HG03103 (cell line): ENCODE data around the gene PSMC3.

Experiments
- ATAC-seq: cut with Tn5 transposase; IDR thresholded peaks from one replicate; pipeline ENCODE4 v1.9.1; 2021; ENCODE audit warnings: low read depth; ENCODE audit not compliant: unreplicated experiment

PSMC3 gene

DNA sequence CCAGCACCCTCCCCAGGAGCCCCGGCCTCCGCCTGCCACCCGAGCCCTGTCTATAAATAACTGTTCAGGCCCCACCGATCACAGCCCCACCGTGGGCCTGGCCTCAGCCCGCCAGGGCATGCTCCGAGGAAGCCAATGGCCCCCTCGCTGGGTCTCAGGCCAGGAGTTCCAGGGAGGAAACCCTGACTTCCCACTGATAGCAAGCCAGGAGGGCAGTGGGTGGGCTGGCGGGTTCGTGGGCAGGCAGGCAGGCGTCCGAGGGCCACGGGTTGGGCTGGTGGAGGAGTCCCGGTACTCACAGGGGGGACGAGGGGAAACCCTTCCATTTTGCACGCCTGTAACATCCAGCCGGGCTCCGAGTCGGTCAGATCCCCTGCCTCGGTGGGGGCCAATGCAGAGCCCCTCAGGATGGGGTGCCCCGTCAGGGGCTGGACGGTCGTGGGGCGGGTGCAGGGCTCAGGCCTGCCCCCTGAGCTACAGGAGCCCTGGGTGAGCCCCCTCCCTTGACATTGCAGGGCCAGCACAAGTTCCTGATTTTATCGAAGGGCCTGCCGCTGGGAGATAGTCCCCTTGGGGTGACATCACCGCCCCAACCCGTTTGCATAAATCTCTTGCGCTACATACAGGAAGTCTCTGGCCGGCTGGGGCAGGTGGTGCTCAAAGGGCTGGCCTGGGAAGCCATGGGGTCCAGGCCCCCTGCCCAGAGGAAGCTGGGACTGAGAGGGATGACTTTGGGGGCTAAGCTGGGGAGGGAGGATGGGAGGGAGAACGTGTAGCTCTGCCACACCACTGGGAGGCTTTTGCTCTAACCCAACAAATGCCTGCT is 48.0 kb downstream of the PSMC3 start, which contains the start of gene SPI1:
Gene SPI1 (minus strand): TSS at position 538 of the 826 bp plus-strand sequence. CDS start 194 bp downstream, at position 344.
- peak; percentile 74 for ATAC-seq

DNA sequence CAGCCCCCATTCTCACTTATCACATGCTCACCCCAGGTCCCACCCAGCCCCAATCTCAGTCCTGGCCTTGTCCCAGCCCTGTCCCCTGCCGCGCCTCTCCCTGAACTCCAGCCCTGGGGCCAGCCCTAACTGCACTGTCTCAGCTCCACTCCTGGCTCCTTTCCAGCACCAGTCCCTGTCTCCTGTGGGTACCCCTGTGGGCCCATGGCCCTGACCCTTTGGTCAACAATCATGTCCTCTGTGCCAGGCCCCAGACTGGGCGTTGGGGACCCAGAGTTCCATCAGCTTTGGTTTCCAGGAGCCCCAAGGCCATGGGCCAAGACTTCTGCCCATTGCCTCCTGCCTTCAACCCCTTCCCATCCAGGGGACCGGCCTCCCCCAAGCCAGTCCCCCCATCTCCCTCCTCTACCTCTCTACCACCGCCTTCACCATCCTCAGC is 48.6 kb downstream of the PSMC3 start:
- no peak for ATAC-seq

DNA sequence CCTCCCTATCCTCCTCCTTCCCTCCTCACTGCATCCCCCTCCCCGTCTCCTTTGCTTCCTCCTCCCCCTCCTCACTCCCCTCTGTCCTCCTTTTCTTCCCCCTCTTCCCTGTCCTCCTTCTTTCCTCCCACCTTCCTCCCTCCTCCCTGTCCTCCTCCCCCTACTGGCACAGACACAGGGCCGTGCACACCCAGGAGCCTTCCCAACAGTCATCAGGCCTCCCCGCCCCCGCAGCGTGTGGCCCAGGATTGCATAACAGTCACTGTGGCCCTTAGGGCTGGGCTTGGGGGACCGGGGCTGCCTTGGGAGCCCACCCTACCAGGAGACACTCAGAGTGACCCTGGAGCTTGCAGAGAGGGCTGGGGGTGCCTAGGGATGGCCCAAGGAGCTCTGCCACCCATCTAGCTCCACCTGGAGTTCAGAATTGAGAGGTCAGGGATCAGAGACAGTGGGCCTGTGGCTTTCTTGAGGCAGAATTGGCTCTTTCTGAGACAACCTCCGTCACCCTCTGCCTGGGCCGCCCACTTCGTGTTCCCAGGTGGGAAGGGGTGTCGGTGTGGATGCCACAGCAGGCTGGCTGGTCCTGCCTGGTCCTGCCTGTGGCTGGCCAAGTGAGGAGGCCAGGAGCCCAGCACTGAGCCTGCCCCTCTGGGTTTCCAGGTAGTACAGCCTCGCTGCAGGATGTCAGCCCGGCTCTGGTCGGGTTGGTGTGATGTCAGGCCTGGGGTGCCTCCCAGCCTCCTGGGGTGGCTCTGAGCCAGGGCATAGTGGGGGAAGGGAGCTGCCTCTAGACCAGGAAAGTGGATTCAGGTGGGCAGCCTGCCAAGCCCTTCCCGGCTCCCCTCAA is 49.5 kb downstream of the PSMC3 start:
- ATAC-seq: no peak

DNA sequence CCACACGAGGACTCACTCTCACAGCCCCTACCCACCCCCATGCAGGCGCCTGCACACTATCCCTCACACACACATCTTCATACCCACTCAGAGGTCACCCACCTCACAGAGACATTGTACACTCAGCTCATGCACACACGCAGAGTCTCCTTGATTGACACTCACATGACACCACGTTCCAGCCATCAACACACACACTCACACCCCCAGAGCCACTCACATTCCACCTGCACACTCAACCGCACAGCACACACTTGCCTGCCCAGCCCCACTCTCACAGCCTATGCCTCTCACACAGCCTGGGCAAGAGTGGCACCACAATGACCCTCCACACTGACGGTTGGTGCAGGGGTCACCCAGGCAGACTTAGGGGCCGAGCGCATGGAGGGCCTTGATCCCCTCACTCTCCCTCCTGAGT is 50.1 kb downstream of the PSMC3 start:
- ATAC-seq: no peak

DNA sequence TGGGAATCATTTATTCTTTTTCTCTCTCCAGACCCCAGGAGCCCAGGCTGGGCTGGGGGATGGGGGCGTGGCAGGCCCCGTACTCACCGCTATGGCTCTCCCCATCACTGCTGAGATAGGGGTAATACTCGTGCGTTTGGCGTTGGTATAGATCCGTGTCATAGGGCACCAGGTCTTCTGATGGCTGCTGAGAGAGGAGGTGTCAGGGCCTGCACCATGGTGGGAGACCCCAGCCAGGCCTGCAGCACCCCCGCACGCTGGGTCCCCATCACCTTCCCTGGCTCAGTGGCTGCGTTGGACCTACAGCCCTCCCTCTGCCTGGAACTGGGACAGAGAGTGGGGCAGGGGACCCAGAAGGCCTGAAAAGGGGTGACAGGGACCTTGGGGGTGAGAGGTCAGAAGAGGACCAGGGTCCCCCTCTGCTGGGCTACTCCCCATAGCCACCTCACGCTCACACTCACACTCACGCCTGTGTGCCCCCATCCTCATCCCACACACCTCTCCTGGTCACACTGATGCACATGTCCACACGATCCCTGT is 50.6 kb downstream of the PSMC3 start:
- no peak for ATAC-seq

DNA sequence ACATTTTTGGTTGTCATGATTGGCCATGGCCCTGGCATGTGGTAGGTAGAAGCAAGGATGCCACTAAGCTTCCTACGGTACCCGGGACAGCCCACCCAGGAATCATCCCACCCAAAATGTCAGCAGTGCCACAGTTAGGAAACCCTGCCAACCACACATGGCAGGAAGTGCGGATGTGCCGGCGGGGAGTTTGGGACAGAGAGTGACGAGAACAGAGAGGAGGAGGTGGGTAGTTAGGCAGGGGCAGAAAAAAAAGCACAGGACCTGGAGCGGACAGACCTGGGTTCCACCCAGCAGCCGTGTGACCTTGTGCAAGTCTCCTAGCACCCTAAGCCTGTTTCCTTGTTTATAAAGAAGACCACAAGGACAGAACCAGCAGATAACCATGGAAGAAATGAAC is 51.2 kb downstream of the PSMC3 start:
- no peak for ATAC-seq

DNA sequence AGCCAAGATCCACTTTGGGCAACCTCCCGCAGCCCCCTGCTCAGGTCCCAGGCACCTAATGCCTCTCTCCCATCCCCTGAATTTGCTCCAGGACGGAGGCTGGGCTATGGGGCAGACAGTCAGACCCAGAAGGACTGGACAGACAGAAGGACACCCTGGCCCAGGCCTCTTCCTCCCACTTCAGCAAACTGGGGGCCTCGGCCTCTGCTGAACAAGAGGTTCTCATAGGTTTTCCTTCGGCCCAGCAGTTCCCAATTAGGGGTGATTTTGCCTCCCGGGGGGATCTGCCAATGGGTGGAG is 51.6 kb downstream of the PSMC3 start:
- no peak for ATAC-seq

DNA sequence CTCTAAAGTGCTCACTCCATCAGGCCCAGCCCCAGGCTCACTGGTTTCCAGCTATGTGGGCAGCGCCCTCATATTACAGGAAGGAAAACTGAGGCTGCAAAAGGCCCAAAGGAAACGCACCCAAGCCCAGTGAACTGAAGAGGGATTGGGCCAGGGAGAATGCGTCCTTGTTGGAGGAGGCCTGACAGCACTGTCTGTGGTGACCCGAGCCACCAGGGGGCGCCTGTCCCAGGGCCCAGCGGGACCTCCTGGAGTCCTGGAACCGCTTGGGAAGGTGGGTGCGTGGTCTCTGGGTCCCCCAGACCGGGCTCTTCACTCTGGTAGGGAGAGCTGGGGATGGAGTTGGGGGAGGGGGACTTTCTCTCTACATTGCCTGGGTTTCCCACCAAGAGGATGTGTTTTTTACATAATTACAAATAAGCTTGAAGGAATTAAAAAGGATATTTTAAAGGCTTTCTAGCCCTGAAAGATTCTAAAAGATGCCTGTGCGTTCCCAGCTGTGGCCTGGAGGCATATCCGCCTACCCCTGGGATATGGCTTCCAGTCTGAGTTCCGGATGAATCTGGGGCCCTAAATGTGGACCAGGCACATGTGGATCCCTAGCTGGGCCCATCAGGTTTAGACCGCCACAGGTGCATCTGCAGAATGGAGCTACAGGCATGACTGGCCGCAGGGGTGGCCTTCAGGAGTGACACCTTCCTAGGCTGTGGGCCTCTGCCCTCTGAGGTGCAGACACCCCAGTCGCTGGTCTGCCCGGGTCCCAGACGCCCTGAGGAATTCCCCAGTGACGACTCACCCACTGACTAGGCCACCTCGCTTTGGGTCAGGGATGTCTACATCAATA is 52.1 kb downstream of the PSMC3 start:
- no peak for ATAC-seq

DNA sequence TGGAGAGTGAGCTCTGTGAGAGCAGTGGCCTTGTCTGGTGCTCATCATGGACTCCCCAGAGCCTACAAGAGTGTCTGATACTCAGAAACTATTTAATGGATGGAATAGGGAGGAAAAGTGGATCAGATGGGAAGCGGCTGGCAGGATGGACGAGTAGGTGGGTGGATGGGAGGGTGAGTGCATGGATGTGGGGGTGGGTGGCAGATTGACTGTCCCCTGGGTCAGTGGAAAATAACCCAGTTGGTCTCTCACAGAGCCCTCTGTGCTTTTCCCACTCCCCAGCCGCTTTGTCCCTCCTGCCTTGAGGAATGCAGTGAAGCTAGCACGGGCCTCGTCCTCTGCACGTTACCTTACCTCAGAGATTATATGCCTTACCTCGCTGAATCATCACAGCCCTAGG is 53.8 kb downstream of the PSMC3 start:
- ATAC-seq: no peak

DNA sequence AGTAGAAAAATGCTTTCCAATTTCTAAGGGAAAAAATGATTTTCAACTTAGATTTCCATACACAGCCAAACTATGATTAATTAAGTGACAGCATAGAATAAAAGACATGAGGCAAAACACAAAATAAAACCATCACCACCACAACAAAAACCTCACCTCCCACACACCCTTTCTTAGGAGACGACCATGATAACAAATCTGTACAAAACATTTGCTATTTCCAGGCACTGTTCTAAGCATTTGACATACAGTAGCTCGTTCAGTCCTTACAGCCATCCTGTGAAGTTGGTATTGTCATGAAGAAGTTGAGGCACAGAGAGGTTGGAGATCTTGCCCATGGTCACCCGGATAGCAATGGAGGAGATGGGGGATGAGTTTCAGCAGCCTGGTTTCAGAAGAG is 56.6 kb downstream of the PSMC3 start:
- ATAC-seq: no peak
